C4-2B (cell line): ENCODE data around the gene NF2.

Experiments
- H3K27ac ChIP-seq: fragments of 450-650 bp; 2 replicates; pipeline ENCODE4 v1.5.1; 2017
- CTCF ChIP-seq: fragments of 450-650 bp; conservative IDR thresholded peaks from 2 replicates; pipeline ENCODE4 v1.5.1; 2017; ENCODE audit warnings: mild to moderate bottlenecking
- ZFX ChIP-seq: fragments of 450-650 bp; IDR thresholded peaks from 2 replicates; pipeline ENCODE4 v1.6.1; 2017

Gene NF2

GRCh38 chr22:29727131-29727523, 123.7 kb downstream of the NF2 start:
- H3K27ac ChIP-seq: no peak overlapping the region
- no peak for TF ChIP-seq CTCF
- no peak for TF ChIP-seq ZFX

- no peak for TF ChIP-seq ZFX
- TF ChIP-seq CTCF: no peak
Measured at GRCh38 chr22:29729161-29729560, 125.7 kb downstream of the NF2 start.

GRCh38 chr22:29731058-29731850, 127.8 kb downstream of the NF2 start:
- H3K27ac ChIP-seq: no peak overlapping the region
- TF ChIP-seq CTCF (no peak), ZFX (no peak)

More at GRCh38 chr22:29729161-29729560, 125.7 kb downstream of the NF2 start:
- no peak overlapping the region for H3K27ac ChIP-seq

GRCh38 chr22:29732883-29733282, 129.4 kb downstream of the NF2 start:
- no peak overlapping the region for H3K27ac ChIP-seq
- no peak for TF ChIP-seq ZFX
- no peak for TF ChIP-seq CTCF

- no peak for TF ChIP-seq ZFX
- no peak for TF ChIP-seq CTCF
- H3K27ac ChIP-seq: no peak overlapping the region
Measured at GRCh38 chr22:29733362-29734201, 130.1 kb downstream of the NF2 start.

GRCh38 chr22:29734406-29734805, 131.0 kb downstream of the NF2 start:
- no peak overlapping the region for H3K27ac ChIP-seq
- TF ChIP-seq ZFX (no peak), CTCF (no peak)

- H3K27ac ChIP-seq: no peak overlapping the region
Measured at GRCh38 chr22:29734838-29735237, 131.4 kb downstream of the NF2 start.

More at GRCh38 chr22:29734838-29735237, 131.4 kb downstream of the NF2 start:
- TF ChIP-seq ZFX (no peak), CTCF (no peak)
